Gastroesophageal sphincter (tissue), 3 donors: Measurements from ENCODE around the gene DMPK.

ENCODE experiments used
- CTCF ChIP-seq, 4 experiments: fragments of 200-600 bp in 2 of 4; fragments of 450-650 bp in 2 of 4; sonication (generic) in 1 of 4; IDR thresholded peaks; one replicate each; pipeline ENCODE4 v1.5.1; 2017 to 2019; ENCODE audit warnings: antibody characterized with exemption in 4 of 4, mild to moderate bottlenecking in 2 of 4, moderate library complexity in 2 of 4
- EP300 ChIP-seq: sonication (generic); formaldehyde crosslinking; IDR thresholded peaks from one replicate; pipeline ENCODE4 v1.6.1; 2017; ENCODE audit warnings: antibody characterized with exemption, mild to moderate bottlenecking
- POLR2A ChIP-seq, 2 donors: fragments of 450-650 bp; IDR thresholded peaks; one replicate each; pipeline ENCODE4 v1.6.1; 2017; ENCODE audit warnings: antibody characterized with exemption in 2 of 2, mild to moderate bottlenecking in 2 of 2, moderate library complexity in 1 of 2

DNA sequence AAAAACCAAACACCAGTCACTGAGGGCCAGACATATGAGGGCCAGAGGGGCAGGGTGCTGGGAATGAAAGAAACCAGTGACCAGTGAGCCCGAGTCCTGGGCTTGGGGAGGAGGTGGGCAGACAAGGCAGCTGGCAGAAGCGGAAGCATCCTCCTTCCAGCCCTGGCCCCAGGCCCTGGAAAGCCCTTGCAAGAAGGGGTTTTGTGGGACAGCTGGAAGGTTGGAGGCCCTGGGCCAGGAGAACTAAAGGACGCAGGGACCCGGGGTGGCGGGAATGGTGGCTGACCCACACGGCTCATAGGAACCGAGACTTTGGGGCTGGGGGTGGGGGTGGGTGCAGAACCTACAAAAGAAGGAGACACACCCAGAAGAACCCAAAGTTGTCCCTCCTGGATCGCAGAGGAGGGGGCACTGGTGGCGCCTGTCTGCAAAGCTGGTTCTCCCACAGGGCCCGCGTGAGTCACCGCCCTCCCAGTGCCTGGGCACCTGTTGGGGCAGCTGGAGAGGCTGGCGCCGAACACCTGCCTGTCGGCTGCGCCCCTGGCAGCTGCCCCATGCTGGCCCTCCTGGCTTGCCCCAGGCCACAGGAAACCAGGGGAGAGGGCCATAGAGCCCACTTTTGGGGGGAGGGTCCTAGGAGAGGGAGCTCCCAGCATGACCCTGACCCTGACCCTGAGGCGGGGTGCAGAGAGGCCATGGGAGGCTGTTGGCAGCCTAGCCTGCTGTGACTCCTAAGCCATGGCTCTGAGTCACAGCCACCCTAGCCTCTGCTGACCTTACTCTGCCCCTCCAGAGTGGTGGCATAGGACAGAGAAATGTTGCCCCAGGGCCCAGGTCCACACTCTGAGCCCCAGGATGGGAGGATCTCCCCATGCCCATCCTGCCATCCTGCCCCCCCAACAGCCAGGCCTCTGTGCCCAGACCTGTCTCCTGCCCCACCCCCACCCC lies 802 bp downstream of the DMPK start:
- TF ChIP-seq CTCF (IDR thresholded peaks at IDR 0.05) = no peak
- TF ChIP-seq POLR2A (IDR thresholded peaks at IDR 0.05) = no peak
- TF ChIP-seq EP300 = no peak
